GM23338 (cell line): ENCODE data around the gene DNAJB6. TPM values are rescaled to one million over a fixed set of nuclear protein-coding genes. Genes with fewer than 3 reads are reported as not detected.

Experiments
- CREB1 ChIP-seq: fragments of 250-450 bp; sonication (Bioruptor Pico); IDR thresholded peaks from 2 replicates; pipeline ENCODE4 v1.5.0; 2020; ENCODE audit warnings: low read depth, mild to moderate bottlenecking, moderate library complexity
- EZH2 ChIP-seq: fragments of 200-600 bp; sonication (generic); IDR thresholded peaks from one replicate; pipeline ENCODE4 v1.8.0; 2017; ENCODE audit warnings: antibody characterized with exemption, mild to moderate bottlenecking, low read depth; ENCODE audit not compliant: unreplicated experiment
- JUNB ChIP-seq: IDR thresholded peaks from one replicate; pipeline ENCODE4 v1.6.1; 2016; ENCODE audit warnings: antibody characterized with exemption; ENCODE audit not compliant: unreplicated experiment
- NANOG ChIP-seq: IDR thresholded peaks from 2 replicates; pipeline ENCODE4 v1.6.1; 2016; ENCODE audit warnings: antibody characterized with exemption, borderline replicate concordance
- POLR2AphosphoS5 ChIP-seq: IDR thresholded peaks from 2 replicates; pipeline ENCODE4 v1.6.1; 2016; ENCODE audit warnings: antibody characterized with exemption, low read depth
- STAT1 ChIP-seq: IDR thresholded peaks from one replicate; pipeline ENCODE4 v1.6.1; 2016; ENCODE audit warnings: antibody characterized with exemption; ENCODE audit not compliant: unreplicated experiment
- ZNF114 ChIP-seq: fragments of 250-450 bp; sonication (Bioruptor Pico); IDR thresholded peaks from 2 replicates; pipeline ENCODE4 v1.5.0; 2020; ENCODE audit warnings: mild to moderate bottlenecking, moderate library complexity
- ZNF331 ChIP-seq: fragments of 250-450 bp; sonication (Bioruptor Pico); IDR thresholded peaks from 2 replicates; pipeline ENCODE4 v1.5.0; 2020; ENCODE audit warnings: low read depth, mild to moderate bottlenecking, moderate library complexity
- polyA plus RNA-seq: library from polyadenylated mRNA; unstranded; fragments of >200 nt; fragmentation: Nextera tagmentation; extraction: Ambion mirVana; gene quantifications from 2 replicates; pipeline ENCODE4 v1.2.1, GENCODE V29; 2016
- total RNA-seq: library from RNA; depleted of rRNA; stranded (reverse); fragments of >200 nt; shearing (Covaris generic); gene quantifications from 2 replicates; pipeline ENCODE4 v1.2.3, GENCODE V29; 2014
- TF ChIP-seq, protein P1 (sequence below): fragments of 250-450 bp; sonication (Bioruptor Pico); IDR thresholded peaks from 2 replicates; pipeline ENCODE4 v1.5.0; 2020; ENCODE audit warnings: mild to moderate bottlenecking, moderate library complexity

Gene DNAJB6
- total and polyA plus RNA-seq, 2 experiments from 2014 or later, result 308 to 322 TPM

DNA sequence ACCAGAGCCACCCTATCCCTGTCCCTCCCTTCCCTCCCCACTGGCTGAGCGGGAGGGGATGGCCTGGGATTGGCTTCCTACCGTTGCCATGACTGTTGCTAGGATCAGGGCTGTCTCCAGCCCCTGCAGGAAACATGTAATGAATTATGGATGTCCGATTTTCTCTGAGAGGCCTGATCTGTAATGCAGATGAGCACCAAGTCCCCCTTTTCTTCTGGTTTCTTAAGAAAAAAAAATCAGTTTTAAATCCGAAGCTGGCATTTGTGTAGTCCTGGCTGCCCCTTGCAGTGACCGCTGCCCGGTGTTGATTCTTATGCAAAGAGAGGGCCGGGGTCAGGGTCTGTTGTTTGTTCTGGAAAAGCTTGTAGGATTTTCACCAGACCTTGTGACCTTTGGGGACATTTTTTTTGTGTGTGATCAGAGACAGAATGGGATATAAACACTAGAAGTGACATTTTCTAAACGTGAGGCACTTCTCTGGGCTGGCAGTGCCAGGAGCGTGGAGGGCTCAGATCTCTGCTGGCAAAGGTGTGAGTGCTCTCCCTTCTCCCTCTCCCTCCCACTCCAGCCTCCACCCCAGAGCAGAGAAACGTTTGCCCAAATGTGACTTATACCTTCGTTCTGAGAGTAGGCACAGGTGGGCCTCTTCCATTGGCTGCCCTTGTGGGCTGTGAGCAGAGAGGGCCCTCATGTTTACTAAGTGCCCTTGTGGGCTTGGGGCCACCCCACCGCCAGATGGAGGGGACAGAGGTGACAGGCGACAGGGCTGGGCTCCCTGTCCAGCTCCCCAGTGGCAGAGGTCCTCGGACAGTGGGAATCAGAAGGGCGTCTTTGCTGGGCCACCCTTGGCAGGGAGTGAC is 127.5 kb downstream of the DNAJB6 start (continued):
- TF ChIP-seq, protein P1, sequence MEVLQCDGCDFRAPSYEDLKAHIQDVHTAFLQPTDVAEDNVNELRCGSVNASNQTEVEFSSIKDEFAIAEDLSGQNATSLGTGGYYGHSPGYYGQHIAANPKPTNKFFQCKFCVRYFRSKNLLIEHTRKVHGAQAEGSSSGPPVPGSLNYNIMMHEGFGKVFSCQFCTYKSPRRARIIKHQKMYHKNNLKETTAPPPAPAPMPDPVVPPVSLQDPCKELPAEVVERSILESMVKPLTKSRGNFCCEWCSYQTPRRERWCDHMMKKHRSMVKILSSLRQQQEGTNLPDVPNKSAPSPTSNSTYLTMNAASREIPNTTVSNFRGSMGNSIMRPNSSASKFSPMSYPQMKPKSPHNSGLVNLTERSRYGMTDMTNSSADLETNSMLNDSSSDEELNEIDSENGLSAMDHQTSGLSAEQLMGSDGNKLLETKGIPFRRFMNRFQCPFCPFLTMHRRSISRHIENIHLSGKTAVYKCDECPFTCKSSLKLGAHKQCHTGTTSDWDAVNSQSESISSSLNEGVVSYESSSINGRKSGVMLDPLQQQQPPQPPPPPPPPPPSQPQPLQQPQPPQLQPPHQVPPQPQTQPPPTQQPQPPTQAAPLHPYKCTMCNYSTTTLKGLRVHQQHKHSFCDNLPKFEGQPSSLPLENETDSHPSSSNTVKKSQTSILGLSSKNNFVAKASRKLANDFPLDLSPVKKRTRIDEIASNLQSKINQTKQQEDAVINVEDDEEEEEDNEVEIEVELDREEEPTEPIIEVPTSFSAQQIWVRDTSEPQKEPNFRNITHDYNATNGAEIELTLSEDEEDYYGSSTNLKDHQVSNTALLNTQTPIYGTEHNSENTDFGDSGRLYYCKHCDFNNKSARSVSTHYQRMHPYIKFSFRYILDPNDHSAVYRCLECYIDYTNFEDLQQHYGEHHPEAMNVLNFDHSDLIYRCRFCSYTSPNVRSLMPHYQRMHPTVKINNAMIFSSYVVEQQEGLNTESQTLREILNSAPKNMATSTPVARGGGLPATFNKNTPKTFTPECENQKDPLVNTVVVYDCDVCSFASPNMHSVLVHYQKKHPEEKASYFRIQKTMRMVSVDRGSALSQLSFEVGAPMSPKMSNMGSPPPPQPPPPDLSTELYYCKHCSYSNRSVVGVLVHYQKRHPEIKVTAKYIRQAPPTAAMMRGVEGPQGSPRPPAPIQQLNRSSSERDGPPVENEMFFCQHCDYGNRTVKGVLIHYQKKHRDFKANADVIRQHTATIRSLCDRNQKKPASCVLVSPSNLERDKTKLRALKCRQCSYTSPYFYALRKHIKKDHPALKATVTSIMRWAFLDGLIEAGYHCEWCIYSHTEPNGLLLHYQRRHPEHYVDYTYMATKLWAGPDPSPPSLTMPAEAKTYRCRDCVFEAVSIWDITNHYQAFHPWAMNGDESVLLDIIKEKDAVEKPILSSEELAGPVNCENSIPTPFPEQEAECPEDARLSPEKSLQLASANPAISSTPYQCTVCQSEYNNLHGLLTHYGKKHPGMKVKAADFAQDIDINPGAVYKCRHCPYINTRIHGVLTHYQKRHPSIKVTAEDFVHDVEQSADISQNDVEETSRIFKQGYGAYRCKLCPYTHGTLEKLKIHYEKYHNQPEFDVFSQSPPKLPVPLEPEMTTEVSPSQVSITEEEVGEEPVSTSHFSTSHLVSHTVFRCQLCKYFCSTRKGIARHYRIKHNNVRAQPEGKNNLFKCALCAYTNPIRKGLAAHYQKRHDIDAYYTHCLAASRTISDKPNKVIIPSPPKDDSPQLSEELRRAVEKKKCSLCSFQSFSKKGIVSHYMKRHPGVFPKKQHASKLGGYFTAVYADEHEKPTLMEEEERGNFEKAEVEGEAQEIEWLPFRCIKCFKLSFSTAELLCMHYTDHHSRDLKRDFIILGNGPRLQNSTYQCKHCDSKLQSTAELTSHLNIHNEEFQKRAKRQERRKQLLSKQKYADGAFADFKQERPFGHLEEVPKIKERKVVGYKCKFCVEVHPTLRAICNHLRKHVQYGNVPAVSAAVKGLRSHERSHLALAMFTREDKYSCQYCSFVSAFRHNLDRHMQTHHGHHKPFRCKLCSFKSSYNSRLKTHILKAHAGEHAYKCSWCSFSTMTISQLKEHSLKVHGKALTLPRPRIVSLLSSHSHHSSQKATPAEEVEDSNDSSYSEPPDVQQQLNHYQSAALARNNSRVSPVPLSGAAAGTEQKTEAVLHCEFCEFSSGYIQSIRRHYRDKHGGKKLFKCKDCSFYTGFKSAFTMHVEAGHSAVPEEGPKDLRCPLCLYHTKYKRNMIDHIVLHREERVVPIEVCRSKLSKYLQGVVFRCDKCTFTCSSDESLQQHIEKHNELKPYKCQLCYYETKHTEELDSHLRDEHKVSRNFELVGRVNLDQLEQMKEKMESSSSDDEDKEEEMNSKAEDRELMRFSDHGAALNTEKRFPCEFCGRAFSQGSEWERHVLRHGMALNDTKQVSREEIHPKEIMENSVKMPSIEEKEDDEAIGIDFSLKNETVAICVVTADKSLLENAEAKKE (CRISPR knock-in tag), result no peak
- TF ChIP-seq CREB1 (CRISPR knock-in tag), result no peak
- TF ChIP-seq EZH2, result no peak
- no peak for TF ChIP-seq ZNF331 (CRISPR knock-in tag)
- no peak for TF ChIP-seq STAT1
- TF ChIP-seq POLR2AphosphoS5, result no peak
- TF ChIP-seq ZNF114, result no peak
- no peak for TF ChIP-seq NANOG
- no peak for TF ChIP-seq JUNB
